Astrocyte (in vitro differentiated cells and primary cell): ENCODE data around the gene HAVCR1. TPM values are rescaled to one million over a fixed set of nuclear protein-coding genes. Genes with fewer than 3 reads are reported as not detected.
A peak's percentile ranks its signal among the peaks of the same experiment; 100 is the strongest.

ENCODE experiments used
- DNase-seq: peaks from one replicate; pipeline ENCODE4 v3.0.0-alpha.2; 2010; ENCODE audit warnings: low read depth
- FAIRE-seq: peaks from 2 replicates; lab custom pipeline; 2011; peaks lifted over from hg19 to GRCh38; lab: Jason Lieb, UNC
- H2AFZ ChIP-seq: 2 replicates; pipeline ENCODE4 v1.6.0; 2012; ENCODE audit warnings: low read depth, low read length, inconsistent platforms
- H3K27ac ChIP-seq: 2 replicates; pipeline ENCODE4 v1.5.1; 2011; ENCODE audit warnings: low read depth, low read length, inconsistent platforms
- H3K27me3 ChIP-seq: 2 replicates; pipeline ENCODE4 v1.6.0; 2011; ENCODE audit warnings: low read length, inconsistent platforms; ENCODE audit not compliant: insufficient read depth
- H3K36me3 ChIP-seq: 2 replicates; pipeline ENCODE4 v1.5.1; 2011; ENCODE audit warnings: low read length, inconsistent platforms; ENCODE audit not compliant: insufficient read depth
- H3K4me1 ChIP-seq: 2 replicates; pipeline ENCODE4 v1.5.1; 2011; ENCODE audit warnings: low read length, inconsistent platforms; ENCODE audit not compliant: insufficient read depth
- H3K4me2 ChIP-seq: 2 replicates; pipeline ENCODE4 v1.6.0; 2012; ENCODE audit warnings: low read length, inconsistent platforms
- H3K4me3 ChIP-seq: 2 replicates; pipeline ENCODE4 v1.5.1; 2011; ENCODE audit warnings: low read depth, mild to moderate bottlenecking, low read length, inconsistent platforms; ENCODE audit not compliant: insufficient read depth
- H3K79me2 ChIP-seq: 2 replicates; pipeline ENCODE4 v1.6.0; 2012; ENCODE audit warnings: mild to moderate bottlenecking, low read length, inconsistent platforms; ENCODE audit not compliant: insufficient read depth
- H3K9ac ChIP-seq: 2 replicates; pipeline ENCODE4 v1.6.0; 2012; ENCODE audit warnings: mild to moderate bottlenecking, low read length, inconsistent platforms
- H3K9me3 ChIP-seq: 2 replicates; pipeline ENCODE4 v1.5.1; 2012; ENCODE audit warnings: low read depth, mild to moderate bottlenecking, low read length, inconsistent platforms; ENCODE audit not compliant: insufficient read depth
- H4K20me1 ChIP-seq: 2 replicates; pipeline ENCODE4 v1.6.0; 2012; ENCODE audit warnings: low read length, inconsistent platforms; ENCODE audit not compliant: insufficient read depth
- H3K27ac Mint-ChIP-seq: one replicate; pipeline ENCODE4 v1.8.0; 2021; ENCODE audit warnings: mild to moderate bottlenecking, mixed read lengths; ENCODE audit not compliant: unreplicated experiment
- H3K27me3 Mint-ChIP-seq: one replicate; pipeline ENCODE4 v1.8.0; 2021; ENCODE audit warnings: low read depth, mixed read lengths; ENCODE audit not compliant: unreplicated experiment
- H3K36me3 Mint-ChIP-seq: one replicate; pipeline ENCODE4 v1.8.0; 2021; ENCODE audit warnings: low read depth, mixed read lengths; ENCODE audit not compliant: unreplicated experiment
- H3K4me1 Mint-ChIP-seq: one replicate; pipeline ENCODE4 v1.8.0; 2021; ENCODE audit warnings: low read depth, mixed read lengths; ENCODE audit not compliant: unreplicated experiment
- H3K4me3 Mint-ChIP-seq: one replicate; pipeline ENCODE4 v1.8.0; 2021; ENCODE audit warnings: mild to moderate bottlenecking, moderate library complexity, mixed read lengths; ENCODE audit not compliant: unreplicated experiment
- H3K9me3 Mint-ChIP-seq: one replicate; pipeline ENCODE4 v1.8.0; 2021; ENCODE audit warnings: mild to moderate bottlenecking, mixed read lengths; ENCODE audit not compliant: unreplicated experiment
- EZH2 ChIP-seq: IDR thresholded peaks from 2 replicates; pipeline ENCODE4 v1.6.1; 2012; ENCODE audit warnings: mild to moderate bottlenecking, low read length, inconsistent platforms; ENCODE audit not compliant: insufficient read depth
- total RNA-seq: library from RNA; stranded (reverse); gene quantifications from 2 replicates; pipeline ENCODE4 v1.2.1, GENCODE V29; 2021
- TF ChIP-seq, protein P1 (sequence below): IDR thresholded peaks from 2 replicates; pipeline ENCODE4 v1.5.1; 2011; ENCODE audit warnings: low read depth, mild to moderate bottlenecking, inconsistent platforms, low read length, moderate library complexity; ENCODE audit not compliant: insufficient read depth

The HAVCR1 gene
- total RNA-seq, 1 donor from 2014 or later, result 2.0 TPM

DNA sequence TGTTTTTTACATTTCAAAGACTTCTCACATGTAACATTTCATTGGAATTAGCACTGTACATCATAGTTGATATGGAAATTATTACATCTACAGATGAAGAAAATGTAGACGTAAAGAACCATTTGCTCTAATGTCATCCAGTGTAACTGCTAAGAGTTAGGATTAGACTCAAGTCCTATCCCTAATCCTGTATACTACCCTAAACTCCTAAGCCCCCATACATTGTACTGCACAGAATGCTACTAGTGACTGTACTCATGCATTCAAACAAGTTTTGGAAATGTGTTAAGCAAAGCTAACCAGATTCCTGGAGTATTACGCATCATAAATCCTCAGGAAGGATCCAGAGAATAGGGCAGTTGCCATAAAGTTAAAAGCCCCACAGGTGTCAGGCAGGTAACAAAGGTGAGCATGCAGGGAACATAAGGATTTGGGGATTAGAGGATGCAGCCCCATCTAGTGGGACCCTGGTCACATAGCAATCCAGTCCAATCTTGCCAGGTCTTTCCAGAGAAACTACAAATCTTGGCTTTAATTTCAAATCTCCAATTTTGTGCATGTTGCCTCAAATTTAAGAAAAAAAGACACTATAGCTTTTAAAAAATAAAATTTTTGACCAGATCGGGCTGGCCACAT is 32.0 kb downstream of the HAVCR1 start:
- TF ChIP-seq, protein P1, sequence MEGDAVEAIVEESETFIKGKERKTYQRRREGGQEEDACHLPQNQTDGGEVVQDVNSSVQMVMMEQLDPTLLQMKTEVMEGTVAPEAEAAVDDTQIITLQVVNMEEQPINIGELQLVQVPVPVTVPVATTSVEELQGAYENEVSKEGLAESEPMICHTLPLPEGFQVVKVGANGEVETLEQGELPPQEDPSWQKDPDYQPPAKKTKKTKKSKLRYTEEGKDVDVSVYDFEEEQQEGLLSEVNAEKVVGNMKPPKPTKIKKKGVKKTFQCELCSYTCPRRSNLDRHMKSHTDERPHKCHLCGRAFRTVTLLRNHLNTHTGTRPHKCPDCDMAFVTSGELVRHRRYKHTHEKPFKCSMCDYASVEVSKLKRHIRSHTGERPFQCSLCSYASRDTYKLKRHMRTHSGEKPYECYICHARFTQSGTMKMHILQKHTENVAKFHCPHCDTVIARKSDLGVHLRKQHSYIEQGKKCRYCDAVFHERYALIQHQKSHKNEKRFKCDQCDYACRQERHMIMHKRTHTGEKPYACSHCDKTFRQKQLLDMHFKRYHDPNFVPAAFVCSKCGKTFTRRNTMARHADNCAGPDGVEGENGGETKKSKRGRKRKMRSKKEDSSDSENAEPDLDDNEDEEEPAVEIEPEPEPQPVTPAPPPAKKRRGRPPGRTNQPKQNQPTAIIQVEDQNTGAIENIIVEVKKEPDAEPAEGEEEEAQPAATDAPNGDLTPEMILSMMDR, result peak; percentile 28
- TF ChIP-seq EZH2, result no peak
- Histone ChIP-seq H3K27ac (no peak overlapping the region), H3K4me2 (no peak overlapping the region), H2AFZ (no peak overlapping the region), H3K27me3 (peaks cover 2% of the 10 kb centered on the region), H3K9ac (no peak overlapping the region), H3K4me3 (no peak overlapping the region), H3K4me1 (no peaks in the 10 kb centered on the region), H3K79me2 (no peaks in the 10 kb centered on the region), H4K20me1 (no peaks in the 10 kb centered on the region), H3K36me3 (no peaks in the 10 kb centered on the region), H3K9me3 (no peaks in the 10 kb centered on the region)
- FAIRE-seq, result peak; percentile 32
- peaks cover 3% of the 10 kb centered on the region for H3K27me3 Mint-ChIP-seq
- DNase-seq, result no peak
- no peak overlapping the region for H3K27ac Mint-ChIP-seq
- H3K4me3 Mint-ChIP-seq, result no peak overlapping the region
- H3K4me1 Mint-ChIP-seq, result peaks cover 2% of the 10 kb centered on the region
- no peaks in the 10 kb centered on the region for H3K9me3 Mint-ChIP-seq
- H3K36me3 Mint-ChIP-seq, result no peaks in the 10 kb centered on the region

DNA sequence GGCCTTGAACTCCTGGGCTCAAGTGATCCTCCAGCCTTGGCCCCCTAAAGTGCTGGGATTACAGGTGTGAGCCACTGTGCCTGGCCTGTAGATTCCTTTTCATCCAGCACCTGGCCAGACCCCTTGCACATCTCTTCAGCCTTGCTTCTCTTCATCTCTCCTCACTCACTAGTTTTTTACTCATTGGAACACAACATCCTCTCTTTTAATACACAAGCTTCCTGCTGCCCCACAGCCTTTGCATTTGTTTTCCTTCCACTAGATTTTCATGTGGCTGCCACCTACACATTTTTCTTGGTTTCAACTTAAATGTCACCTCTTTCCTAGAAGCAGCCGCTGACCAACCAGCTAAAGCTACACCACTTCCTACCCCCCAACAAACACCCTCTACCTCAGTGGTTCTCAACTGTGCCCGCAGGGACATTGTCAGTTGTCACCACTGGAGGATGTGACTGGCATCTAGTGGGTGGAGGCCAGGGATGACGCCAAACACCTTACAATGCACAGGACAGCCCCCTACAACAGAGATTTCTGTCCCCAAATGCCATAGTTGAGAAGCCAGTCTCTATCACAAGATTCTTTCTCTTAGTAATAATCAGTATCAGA is 33.7 kb downstream of the HAVCR1 start:
- DNase-seq (no peak), FAIRE-seq (no peak)
- Histone ChIP-seq H3K27me3 (no peaks in the 10 kb centered on the region), H3K27ac (no peak overlapping the region), H3K36me3 (no peaks in the 10 kb centered on the region), H2AFZ (no peak overlapping the region), H3K4me1 (no peaks in the 10 kb centered on the region), H3K9ac (no peak overlapping the region), H3K4me3 (no peak overlapping the region), H3K9me3 (no peaks in the 10 kb centered on the region), H4K20me1 (no peaks in the 10 kb centered on the region), H3K4me2 (no peak overlapping the region), H3K79me2 (no peaks in the 10 kb centered on the region)
- TF ChIP-seq EZH2, result no peak
- TF ChIP-seq, protein P1, result no peak
- Mint-ChIP-seq H3K27ac (no peak overlapping the region), H3K9me3 (no peaks in the 10 kb centered on the region), H3K27me3 (peaks cover 3% of the 10 kb centered on the region), H3K36me3 (no peaks in the 10 kb centered on the region), H3K4me1 (peaks cover 2% of the 10 kb centered on the region), H3K4me3 (no peak overlapping the region)
